GM12878 (cell line): ENCODE results near the gene DCAF11. TPM values are rescaled to one million over a fixed set of nuclear protein-coding genes. Genes with fewer than 3 reads are reported as not detected.

Experiments
- ATAC-seq: fragments of 200-7000 bp; cut with Tn5 transposase; 3 replicates; pipeline ENCODE4 v1.9.1; 2020; ENCODE audit warnings: mild to moderate bottlenecking, moderate library complexity
- BruUV-seq: library from RNA; stranded (reverse); fragments of 400-500 nt; replicated peaks from 2 replicates; lab custom pipeline; 2021; lab: Mats Ljungman, UMichigan
- CTCF ChIA-PET: fragments of 300-600 bp; sonication (Branson Sonifier 250); formaldehyde crosslinking; extraction: SDS; loops from one replicate; lab custom pipeline; 2021; ENCODE audit warnings: inconsistent platforms; lab: Yijun Ruan, JAX
- POLR2A ChIA-PET: fragments of 350-600 bp; formaldehyde crosslinking; extraction: SDS; loops from one replicate; lab custom pipeline; 2021; ENCODE audit warnings: inconsistent platforms; lab: Charles Lee
- RAD21 ChIA-PET: fragments of 300-600 bp; sonication (Branson Sonifier 250); formaldehyde crosslinking; loops from one replicate; lab custom pipeline; 2023; ENCODE audit warnings: antibody characterized with exemption; ENCODE audit not compliant: unreplicated experiment; lab: Charles Lee
- SMC1A ChIA-PET: fragments of 300-600 bp; sonication (Branson Sonifier 250); formaldehyde crosslinking; loops from one replicate; lab custom pipeline; 2023; ENCODE audit not compliant: unreplicated experiment, uncharacterized antibody; lab: Charles Lee
- DNase-seq: peaks from one replicate; pipeline ENCODE4 v3.0.0-alpha.2; 2011; ENCODE audit warnings: low read depth, low spot score
- FAIRE-seq: peaks from 3 replicates; lab custom pipeline; 2011; peaks lifted over from hg19 to GRCh38; lab: Jason Lieb, UNC
- H2AFZ ChIP-seq: 2 replicates; pipeline ENCODE4 v1.6.0; 2011; ENCODE audit warnings: low read depth, low read length, control low read depth; ENCODE audit not compliant: control insufficient read depth
- H3K27ac ChIP-seq: 2 replicates; pipeline ENCODE4 v1.5.1; 2011; ENCODE audit warnings: control low read depth; ENCODE audit not compliant: control insufficient read depth, insufficient read depth
- H3K27me3 ChIP-seq, 2 experiments: replicated peaks in 1 of 2; 2 replicates each; pipeline versions ENCODE4 v1.6.0 to v1.6.1; 2011; ENCODE audit warnings: low read length in 1 of 2; ENCODE audit not compliant: control insufficient read depth in 2 of 2, insufficient read depth in 2 of 2
- H3K36me3 ChIP-seq, 2 experiments: 2 replicates each; pipeline ENCODE4 v1.5.1; 2011; ENCODE audit warnings: low read length in 1 of 2; ENCODE audit not compliant: control insufficient read depth in 2 of 2, insufficient read depth in 2 of 2
- H3K4me1 ChIP-seq: 2 replicates; pipeline ENCODE4 v1.6.1; 2011; ENCODE audit warnings: mild to moderate bottlenecking, low read length, moderate library complexity, mixed read lengths; ENCODE audit not compliant: control insufficient read depth, insufficient read depth
- H3K4me2 ChIP-seq: 2 replicates; pipeline ENCODE4 v1.6.0; 2011; ENCODE audit warnings: control low read depth; ENCODE audit not compliant: control insufficient read depth, insufficient read depth
- H3K4me3 ChIP-seq: fragments of 200-600 bp; sonication (generic); 2 replicates; pipeline ENCODE4 v1.5.1; 2016
- H3K79me2 ChIP-seq: 2 replicates; pipeline ENCODE4 v1.6.0; 2011; ENCODE audit warnings: low read length; ENCODE audit not compliant: control insufficient read depth, insufficient read depth
- H3K9ac ChIP-seq: 2 replicates; pipeline ENCODE4 v1.8.0; 2011; ENCODE audit warnings: low read length, control low read depth, mixed read lengths; ENCODE audit not compliant: control insufficient read depth, insufficient read depth
- H3K9me3 ChIP-seq: replicated peaks from 3 replicates; pipeline ENCODE4 v1.5.1; 2011; ENCODE audit warnings: mild to moderate bottlenecking, low read length; ENCODE audit not compliant: control insufficient read depth, insufficient read depth
- H4K20me1 ChIP-seq: 2 replicates; pipeline ENCODE4 v1.6.0; 2011; ENCODE audit not compliant: control insufficient read depth, insufficient read depth
- CBX5 ChIP-seq: sonication (generic); IDR thresholded peaks from 2 replicates; pipeline ENCODE4 v1.6.1; 2016; ENCODE audit warnings: low read depth, moderate library complexity, mild to moderate bottlenecking, inconsistent platforms
- EP300 ChIP-seq, 2 experiments: fragments of 150-350 bp in 1 of 2; IDR thresholded peaks; 2 replicates each; pipeline ENCODE4 v1.6.1; 2011 to 2012; ENCODE audit warnings: low read depth in 2 of 2, low read length in 2 of 2, borderline replicate concordance in 1 of 2, improper control_type of control experiment in 1 of 2, inconsistent platforms in 1 of 2; ENCODE audit not compliant: control insufficient read depth in 1 of 2
- HDAC2 ChIP-seq: fragments of 200-600 bp; sonication (generic); IDR thresholded peaks from 2 replicates; pipeline ENCODE4 v1.6.1; 2017
- KLF5 ChIP-seq: fragments of 450-650 bp; IDR thresholded peaks from 2 replicates; pipeline ENCODE4 v1.6.1; 2014; ENCODE audit warnings: mild to moderate bottlenecking; ENCODE audit not compliant: partially characterized antibody
- MTA3 ChIP-seq: IDR thresholded peaks from 2 replicates; pipeline ENCODE4 v1.6.1; 2012; ENCODE audit warnings: low read length, inconsistent platforms, borderline replicate concordance
- NRF1 ChIP-seq: conservative IDR thresholded peaks from 2 replicates; pipeline ENCODE4 v1.6.1; 2011; ENCODE audit warnings: mild to moderate bottlenecking, low read depth, low read length, improper control_type of control experiment
- PAX8 ChIP-seq: fragments of 450-650 bp; IDR thresholded peaks from 2 replicates; pipeline ENCODE4 v1.6.1; 2017; ENCODE audit warnings: mild to moderate bottlenecking, moderate library complexity
- POLR2A ChIP-seq: IDR thresholded peaks from 2 replicates; pipeline ENCODE4 v1.6.1; 2011; ENCODE audit warnings: low read depth, mild to moderate bottlenecking, low read length
- SIN3A ChIP-seq: IDR thresholded peaks from 2 replicates; pipeline ENCODE4 v1.6.1; 2012; ENCODE audit warnings: low read depth, low read length, improper control_type of control experiment
- YBX1 ChIP-seq: fragments of 450-650 bp; IDR thresholded peaks from 2 replicates; pipeline ENCODE4 v1.6.1; 2016; ENCODE audit warnings: antibody characterized with exemption
- ZNF384 ChIP-seq: IDR thresholded peaks from 2 replicates; pipeline ENCODE4 v1.6.1; 2012; ENCODE audit warnings: low read depth, mild to moderate bottlenecking, low read length, improper control_type of control experiment, borderline replicate concordance
- WGBS: methylation state at CpG from one replicate; pipeline ENCODE4 v1.1.6; 2016; ENCODE audit warnings: low lambda C conversion rate; ENCODE audit not compliant: insufficient replicate concordance, insufficient coverage; ENCODE audit errors: missing lambda C conversion rate; 5-methylcytosine and 5-hydroxymethylcytosine counted together
- in situ Hi-C: fragments of 300-500 bp; cut with MboI; formaldehyde crosslinking; loops from 9 replicates; pipeline ENCODE4 v1.14.3; 2018; ENCODE audit warnings: mixed read lengths
- intact Hi-C: fragments of 100-400 bp; cut with micrococcal nuclease; formaldehyde crosslinking; loops from one replicate; pipeline ENCODE4 v1.14.2; 2022; ENCODE audit not compliant: unreplicated experiment
- polyA plus RNA-seq, 11 experiments: library from polyadenylated mRNA; depleted of rRNA in 4 of 11; unstranded in 6 of 11; stranded (reverse) in 5 of 11; fragments of >200 nt; fragmentation: Nextera tagmentation in 4 of 11; fragmentation: Illumina TruSeq in 1 of 11; extraction: Ambion mirVana in 4 of 11; extraction: Trizol in 1 of 11; gene quantifications; 1 replicate in 1 of 11; 2 replicates in 10 of 11; pipeline versions ENCODE4 v1.2.1 to v1.2.3, GENCODE V29; 2011 to 2016; ENCODE audit warnings: inconsistent platforms in 2 of 11, missing spikeins in 2 of 11, low read depth in 1 of 11
- total RNA-seq, 4 experiments: library from RNA; depleted of rRNA in 3 of 4; stranded (reverse); fragments of >200 nt in 3 of 4; fragmentation: Illumina TruSeq in 1 of 4; extraction: Trizol in 1 of 4; gene quantifications; 2 replicates each; pipeline versions ENCODE4 v1.2.1 to v1.2.3, GENCODE V29; 2013 to 2021

DCAF11 gene
- total and polyA plus RNA-seq, 10 of the 15 experiments (the other 5 are each of a cell fraction or from before 2014, with no cell fraction given) = 13.4 to 91.2 (median 68.7) TPM

GRCh38 chr14:24155100-24155499, 40.5 kb downstream of the DCAF11 start:
- H3K27ac ChIP-seq = no peak overlapping the region
- ATAC-seq = no peak
- peaks cover 2% of the 10 kb centered on the region; the same call in 1 of the 2 replicates for H3K4me1 ChIP-seq
- TF ChIP-seq SIN3A = no peak
- TF ChIP-seq PAX8 = no peak
- TF ChIP-seq POLR2A = 0 out of 2 replicates have a peak, but pooled peaks have one; percentile 34
- TF ChIP-seq, all 136 proteins: peak for 1
- H3K36me3 ChIP-seq = peaks cover 35% of the 10 kb centered on the region in 2 experiments
- no peak overlapping the region for H3K4me2 ChIP-seq
- no peak for DNase-seq
- intact Hi-C loops = no loop called here
- no peaks in the 10 kb centered on the region; the same call in 2 of the 3 replicates for H3K9me3 ChIP-seq
- H3K27me3 ChIP-seq = no peaks in the 10 kb centered on the region
- no peak overlapping the region for H2AFZ ChIP-seq
- ChIA-PET RAD21 (interaction anchor here (1.8 kb wide), 1 partner anchor 19 kb away, joined by 4 read pairs; the partner anchor contains the start of gene PSME1), CTCF (interaction anchor here (0.7 to 1.4 kb wide), 2 partner anchors 82 to 153 kb away, joined by 3 read pairs; partner anchors contain the start of gene CIDEB), SMC1A (interaction anchor here (1.4 kb wide), 1 partner anchor 40 kb away, joined by 7 read pairs; the partner anchor contains the start of genes DCAF11 and NRL), POLR2A (interaction anchor here (1.0 to 1.3 kb wide), 2 partner anchors 9 to 16 kb away, joined by 3 to 6 read pairs; partner anchors contain the start of genes PSME2 and RNF31)
- BruUV-seq = no TSS peak
- in situ Hi-C loops = no loop called here
- H3K9ac ChIP-seq = no peak overlapping the region
- no peak for FAIRE-seq
- H3K79me2 ChIP-seq = peaks cover 2% of the 10 kb centered on the region
- no peak overlapping the region for H3K4me3 ChIP-seq
- 97% methylated on average over 10 of the region's 10 CpGs for WGBS
- H4K20me1 ChIP-seq = no peaks in the 10 kb centered on the region

- DNase-seq (no peak), ATAC-seq (no peak), FAIRE-seq (no peak)
- RAD21 ChIA-PET = interaction anchor here (1.8 kb wide), 1 partner anchor 21 kb away, joined by 4 read pairs; the partner anchor contains the start of gene PSME1
- Histone ChIP-seq H3K27me3 (no peaks in the 10 kb centered on the region), H3K36me3 (peaks cover 25 to 29% of the 10 kb centered on the region in 2 experiments), H3K79me2 (peaks cover 9% of the 10 kb centered on the region), H3K4me1 (peaks cover 11% of the 10 kb centered on the region), H4K20me1 (no peaks in the 10 kb centered on the region), H3K27ac (no peak overlapping the region), H3K9me3 (no peaks in the 10 kb centered on the region), H3K9ac (no peak overlapping the region), H3K4me3 (no peak overlapping the region), H2AFZ (no peak overlapping the region), H3K4me2 (no peak overlapping the region)
- POLR2A ChIA-PET = interaction anchor here (0.8 to 1.3 kb wide), 3 partner anchors 9 to 38 kb away, joined by 3 to 7 read pairs (median 3); partner anchors contain the start of genes PSME2 and RNF31
- in situ Hi-C loops (no loop called here), intact Hi-C loops (no loop called here)
- 100% methylated on average over 1 of the region's 1 CpG for WGBS
- SMC1A ChIA-PET = interaction anchor here (0.7 kb wide), 1 partner anchor 50 kb away, joined by 3 read pairs; no protein-coding TSS in a partner anchor
- TF ChIP-seq CBX5 (no peak), MTA3 (no peak), HDAC2 (no peak), EP300 (IDR thresholded peaks at IDR 0.05; ENCODE audit: borderline replicate concordance in 1 of 2, control insufficient read depth in 1 of 2, low read depth in 2 of 2, low read length in 2 of 2) (no peak), YBX1 (no peak), KLF5 (no peak), NRF1 (no peak), ZNF384 (no peak)
- no TSS peak for BruUV-seq
- CTCF ChIA-PET = interaction anchor here (0.6 kb wide), 1 partner anchor 20 kb away, joined by 5 read pairs; no protein-coding TSS in a partner anchor
These were observed 42.3 kb downstream of the DCAF11 start for GRCh38 chr14:24156840-24157239.
